SK-N-SH treated with all-trans-retinoic acid at 6 μM for 48 hours (cell line): ENCODE data around the gene TEAD4.

ENCODE experiments used
- ARNTL ChIP-seq: fragments of 450-650 bp; formaldehyde crosslinking; IDR thresholded peaks from 2 replicates; pipeline ENCODE4 v1.5.0; 2020; ENCODE audit warnings: low read depth, mild to moderate bottlenecking, moderate library complexity, borderline replicate concordance
- BACH2 ChIP-seq: fragments of 250-450 bp; sonication (Bioruptor Pico); IDR thresholded peaks from 2 replicates; pipeline ENCODE4 v1.9.0; 2021; ENCODE audit warnings: mild to moderate bottlenecking, borderline replicate concordance
- GLIS3 ChIP-seq: fragments of 250-450 bp; sonication (Bioruptor Pico); IDR thresholded peaks from 2 replicates; pipeline ENCODE4 v1.5.0; 2020; ENCODE audit warnings: mild to moderate bottlenecking, moderate library complexity
- RARB ChIP-seq: fragments of 250-450 bp; sonication (Bioruptor Pico); IDR thresholded peaks from 2 replicates; pipeline ENCODE4 v1.8.0; 2021; ENCODE audit warnings: mild to moderate bottlenecking, moderate library complexity
- SNAI2 ChIP-seq: fragments of 250-450 bp; sonication (Bioruptor Pico); IDR thresholded peaks from 2 replicates; pipeline ENCODE4 v1.5.0; 2020; ENCODE audit warnings: mild to moderate bottlenecking, moderate library complexity
- TCF4 ChIP-seq: fragments of 250-450 bp; sonication (Bioruptor Pico); IDR thresholded peaks from 2 replicates; pipeline ENCODE4 v1.8.0; 2021; ENCODE audit warnings: mild to moderate bottlenecking, moderate library complexity, borderline replicate concordance
- ZC3H10 ChIP-seq: fragments of 250-450 bp; sonication (Bioruptor Pico); IDR thresholded peaks from 2 replicates; pipeline ENCODE4 v1.5.1; 2021; ENCODE audit warnings: mild to moderate bottlenecking, moderate library complexity
- ZFP3 ChIP-seq: fragments of 250-450 bp; sonication (Bioruptor Pico); IDR thresholded peaks from 2 replicates; pipeline ENCODE4 v1.5.0; 2020; ENCODE audit warnings: mild to moderate bottlenecking, moderate library complexity
- ZFP30 ChIP-seq: fragments of 450-650 bp; formaldehyde crosslinking; IDR thresholded peaks from 2 replicates; pipeline ENCODE4 v1.5.0; 2022; ENCODE audit warnings: mild to moderate bottlenecking, moderate library complexity
- ZNF70 ChIP-seq: fragments of 450-650 bp; formaldehyde crosslinking; IDR thresholded peaks from 2 replicates; pipeline ENCODE4 v1.5.0; 2020; ENCODE audit warnings: mild to moderate bottlenecking, moderate library complexity
- ZNF8 ChIP-seq: fragments of 450-650 bp; formaldehyde crosslinking; IDR thresholded peaks from 2 replicates; pipeline ENCODE4 v1.5.0; 2020; ENCODE audit warnings: mild to moderate bottlenecking, moderate library complexity
- TF ChIP-seq, protein P1 (sequence below): fragments of 250-450 bp; sonication (Bioruptor Pico); IDR thresholded peaks from 2 replicates; pipeline ENCODE4 v1.5.1; 2020; ENCODE audit warnings: low read depth, mild to moderate bottlenecking, moderate library complexity
- TF ChIP-seq, protein P2 (sequence below): fragments of 250-450 bp; sonication (Bioruptor Pico); IDR thresholded peaks from 2 replicates; pipeline ENCODE4 v1.8.0; 2021; ENCODE audit warnings: low read depth, mild to moderate bottlenecking, moderate library complexity, borderline replicate concordance

GRCh38 chr12:2944401-2945047, 14.7 kb upstream of the TEAD4 start:
- TF ChIP-seq ZC3H10 (CRISPR knock-in tag) (no peak), BACH2 (CRISPR knock-in tag) (no peak), SNAI2 (CRISPR knock-in tag) (no peak), ZNF70 (CRISPR knock-in tag) (no peak), RARB (CRISPR knock-in tag) (no peak), ARNTL (CRISPR knock-in tag) (no peak), ZFP3 (CRISPR knock-in tag) (no peak), ZFP30 (CRISPR knock-in tag) (no peak), TCF4 (no peak), ZNF8 (CRISPR knock-in tag) (no peak), GLIS3 (CRISPR knock-in tag) (no peak)
- TF ChIP-seq, protein P1, sequence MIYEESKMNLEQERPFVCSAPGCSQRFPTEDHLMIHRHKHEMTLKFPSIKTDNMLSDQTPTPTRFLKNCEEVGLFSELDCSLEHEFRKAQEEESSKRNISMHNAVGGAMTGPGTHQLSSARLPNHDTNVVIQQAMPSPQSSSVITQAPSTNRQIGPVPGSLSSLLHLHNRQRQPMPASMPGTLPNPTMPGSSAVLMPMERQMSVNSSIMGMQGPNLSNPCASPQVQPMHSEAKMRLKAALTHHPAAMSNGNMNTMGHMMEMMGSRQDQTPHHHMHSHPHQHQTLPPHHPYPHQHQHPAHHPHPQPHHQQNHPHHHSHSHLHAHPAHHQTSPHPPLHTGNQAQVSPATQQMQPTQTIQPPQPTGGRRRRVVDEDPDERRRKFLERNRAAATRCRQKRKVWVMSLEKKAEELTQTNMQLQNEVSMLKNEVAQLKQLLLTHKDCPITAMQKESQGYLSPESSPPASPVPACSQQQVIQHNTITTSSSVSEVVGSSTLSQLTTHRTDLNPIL (CRISPR knock-in tag): no peak
- TF ChIP-seq, protein P2, sequence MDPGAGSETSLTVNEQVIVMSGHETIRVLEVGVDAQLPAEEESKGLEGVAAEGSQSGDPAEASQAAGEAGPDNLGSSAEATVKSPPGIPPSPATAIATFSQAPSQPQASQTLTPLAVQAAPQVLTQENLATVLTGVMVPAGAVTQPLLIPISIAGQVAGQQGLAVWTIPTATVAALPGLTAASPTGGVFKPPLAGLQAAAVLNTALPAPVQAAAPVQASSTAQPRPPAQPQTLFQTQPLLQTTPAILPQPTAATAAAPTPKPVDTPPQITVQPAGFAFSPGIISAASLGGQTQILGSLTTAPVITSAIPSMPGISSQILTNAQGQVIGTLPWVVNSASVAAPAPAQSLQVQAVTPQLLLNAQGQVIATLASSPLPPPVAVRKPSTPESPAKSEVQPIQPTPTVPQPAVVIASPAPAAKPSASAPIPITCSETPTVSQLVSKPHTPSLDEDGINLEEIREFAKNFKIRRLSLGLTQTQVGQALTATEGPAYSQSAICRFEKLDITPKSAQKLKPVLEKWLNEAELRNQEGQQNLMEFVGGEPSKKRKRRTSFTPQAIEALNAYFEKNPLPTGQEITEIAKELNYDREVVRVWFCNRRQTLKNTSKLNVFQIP (CRISPR knock-in tag): no peak
